HFFc6 (cell line): ENCODE measurements around the gene MAP3K3. TPM values are rescaled to one million over a fixed set of nuclear protein-coding genes. Genes with fewer than 3 reads are reported as not detected.
A peak's percentile ranks its signal among the peaks of the same experiment; 100 is the strongest.

Experiments used
- DNase-seq: peaks from one replicate; pipeline ENCODE4 v3.0.0-alpha.2; 2018
- H3K27ac Mint-ChIP-seq: 2 replicates; pipeline ENCODE4 v1.8.0; 2020; ENCODE audit warnings: mild to moderate bottlenecking, mixed read lengths
- H3K27me3 Mint-ChIP-seq: 2 replicates; pipeline ENCODE4 v1.8.0; 2021; ENCODE audit warnings: mild to moderate bottlenecking, moderate library complexity, mixed read lengths; ENCODE audit not compliant: insufficient read depth
- H3K36me3 Mint-ChIP-seq: 2 replicates; pipeline ENCODE4 v1.8.0; 2021; ENCODE audit warnings: low read depth, mixed read lengths
- H3K4me1 Mint-ChIP-seq: 2 replicates; pipeline ENCODE4 v1.8.0; 2020; ENCODE audit warnings: low read depth, mixed read lengths
- H3K4me3 Mint-ChIP-seq: 2 replicates; pipeline ENCODE4 v1.8.0; 2020; ENCODE audit warnings: mild to moderate bottlenecking, moderate library complexity, mixed read lengths
- H3K9me3 Mint-ChIP-seq: 2 replicates; pipeline ENCODE4 v1.8.0; 2020; ENCODE audit warnings: mild to moderate bottlenecking, mixed read lengths
- CTCF ChIP-seq: fragments of 200-600 bp; sonication (generic); IDR thresholded peaks from 2 replicates; pipeline ENCODE4 v1.5.0; 2021; ENCODE audit warnings: antibody characterized with exemption, mild to moderate bottlenecking
- total RNA-seq, 6 experiments: library from RNA; stranded (reverse); fragmentation: NEBNext Ultra II Directional; extraction: Animal tissue kit (Norgen Biotek cat#: 25700); gene quantifications; 2 replicates in 1 of 6; 3 replicates in 5 of 6; pipeline ENCODE4 v1.2.3, GENCODE V29; 2021

Gene MAP3K3
- total RNA-seq, 6 experiments from 2014 or later: 24.2 to 31.5 (median 27.2) TPM

- Mint-ChIP-seq H3K9me3 (no peaks in the 10 kb centered on the region), H3K4me1 (no peaks in the 10 kb centered on the region), H3K27me3 (peaks cover 2% of the 10 kb centered on the region; the same call in 1 of the 2 replicates), H3K36me3 (peaks cover 19% of the 10 kb centered on the region; the same call in 1 of the 2 replicates), H3K4me3 (no peak overlapping the region), H3K27ac (no peak overlapping the region)
- no peak for DNase-seq
- no peak for TF ChIP-seq CTCF
Observed at GRCh38 chr17:63706336-63707082, 84.3 kb downstream of the MAP3K3 start.

GRCh38 chr17:63707151-63707550 lies 84.9 kb downstream of the MAP3K3 start:
- Mint-ChIP-seq H3K4me1 (no peaks in the 10 kb centered on the region), H3K4me3 (no peak overlapping the region), H3K27me3 (peaks cover 2% of the 10 kb centered on the region; the same call in 1 of the 2 replicates), H3K27ac (no peak overlapping the region), H3K9me3 (no peaks in the 10 kb centered on the region), H3K36me3 (peaks cover 19% of the 10 kb centered on the region; the same call in 1 of the 2 replicates)
- no peak for DNase-seq
- no peak for TF ChIP-seq CTCF

- Mint-ChIP-seq H3K27me3 (peaks cover 3% of the 10 kb centered on the region; the same call in 1 of the 2 replicates), H3K4me3 (no peak overlapping the region), H3K27ac (no peak overlapping the region), H3K36me3 (peaks cover 13% of the 10 kb centered on the region; the same call in 1 of the 2 replicates), H3K9me3 (no peaks in the 10 kb centered on the region), H3K4me1 (peaks cover under 1% of the 10 kb centered on the region; the same call in 1 of the 2 replicates)
- no peak for TF ChIP-seq CTCF
- DNase-seq: no peak
Observed at GRCh38 chr17:63709110-63709509, 86.9 kb downstream of the MAP3K3 start.

GRCh38 chr17:63714550-63715277 lies 92.5 kb downstream of the MAP3K3 start:
- peaks cover 12% of the 10 kb centered on the region for H3K36me3 Mint-ChIP-seq
- peaks cover 16% of the 10 kb centered on the region for H3K4me1 Mint-ChIP-seq
- TF ChIP-seq CTCF: no peak
- peaks cover 1% of the 10 kb centered on the region for H3K27me3 Mint-ChIP-seq
- H3K9me3 Mint-ChIP-seq: no peaks in the 10 kb centered on the region
- H3K27ac Mint-ChIP-seq: peak overlapping the region; percentile 13; the same call in 1 of the 2 replicates
- DNase-seq: peak; percentile 28
- H3K4me3 Mint-ChIP-seq: no peak overlapping the region

GRCh38 chr17:63716426-63716825 lies 94.2 kb downstream of the MAP3K3 start:
- H3K4me3 Mint-ChIP-seq: no peak overlapping the region

More at GRCh38 chr17:63716426-63716825, 94.2 kb downstream of the MAP3K3 start:
- DNase-seq: no peak
- Mint-ChIP-seq H3K36me3 (peaks cover 9% of the 10 kb centered on the region), H3K27ac (no peak overlapping the region), H3K4me1 (peaks cover 16% of the 10 kb centered on the region), H3K9me3 (no peaks in the 10 kb centered on the region), H3K27me3 (peaks cover 1% of the 10 kb centered on the region)
- no peak for TF ChIP-seq CTCF
